BJ (cell line): Measurements from ENCODE around the gene TNK2. TPM values are rescaled to one million over a fixed set of nuclear protein-coding genes. Genes with fewer than 3 reads are reported as not detected.

Source experiments
- CTCF ChIA-PET: fragments of 350-600 bp; formaldehyde crosslinking; extraction: SDS; loops from one replicate; lab custom pipeline; 2021; ENCODE audit warnings: antibody characterized with exemption, inconsistent platforms; lab: Yijun Ruan, JAX
- POLR2A ChIA-PET: fragments of 300-600 bp; sonication (Branson Sonifier 250); formaldehyde crosslinking; extraction: SDS; loops from one replicate; lab custom pipeline; 2021; ENCODE audit warnings: antibody characterized with exemption; lab: Charles Lee
- DNase-seq: peaks from one replicate; pipeline ENCODE4 v3.0.0-alpha.2; 2011; ENCODE audit warnings: low read depth
- H3K27me3 ChIP-seq: 2 replicates; pipeline ENCODE4 v1.6.0; 2011; ENCODE audit warnings: low read length; ENCODE audit not compliant: control insufficient read depth, insufficient read depth
- H3K36me3 ChIP-seq: 2 replicates; pipeline ENCODE4 v1.5.1; 2011; ENCODE audit warnings: low read length; ENCODE audit not compliant: control insufficient read depth, insufficient read depth
- H3K4me3 ChIP-seq: 2 replicates; pipeline ENCODE4 v1.5.1; 2011; ENCODE audit warnings: low read depth, mild to moderate bottlenecking, control low read depth, low read length
- polyA plus RNA-seq: library from polyadenylated mRNA; depleted of rRNA; stranded (reverse); fragments of >200 nt; gene quantifications from 2 replicates; pipeline ENCODE4 v1.2.3, GENCODE V29; 2011
- TF ChIP-seq, protein P1 (sequence below): IDR thresholded peaks from 2 replicates; pipeline ENCODE4 v1.5.1; 2011; ENCODE audit warnings: low read depth, mild to moderate bottlenecking, control low read depth, inconsistent platforms, low read length, moderate library complexity; ENCODE audit not compliant: insufficient read depth

TNK2 gene
- polyA plus RNA-seq, 1 experiment, result 6.3 TPM

- Histone ChIP-seq H3K27me3 (no peaks in the 10 kb centered on the region; the same call in 1 of the 2 replicates), H3K36me3 (no peaks in the 10 kb centered on the region), H3K4me3 (no peak overlapping the region)
- DNase-seq, result no peak
- CTCF ChIA-PET, result interaction anchor here (0.9 to 10.7 kb wide), 4 partner anchors 19 to 230 kb away, joined by 3 to 268 read pairs (median 71); no protein-coding TSS in a partner anchor
- POLR2A ChIA-PET, result no interaction called here
- TF ChIP-seq, protein P1, sequence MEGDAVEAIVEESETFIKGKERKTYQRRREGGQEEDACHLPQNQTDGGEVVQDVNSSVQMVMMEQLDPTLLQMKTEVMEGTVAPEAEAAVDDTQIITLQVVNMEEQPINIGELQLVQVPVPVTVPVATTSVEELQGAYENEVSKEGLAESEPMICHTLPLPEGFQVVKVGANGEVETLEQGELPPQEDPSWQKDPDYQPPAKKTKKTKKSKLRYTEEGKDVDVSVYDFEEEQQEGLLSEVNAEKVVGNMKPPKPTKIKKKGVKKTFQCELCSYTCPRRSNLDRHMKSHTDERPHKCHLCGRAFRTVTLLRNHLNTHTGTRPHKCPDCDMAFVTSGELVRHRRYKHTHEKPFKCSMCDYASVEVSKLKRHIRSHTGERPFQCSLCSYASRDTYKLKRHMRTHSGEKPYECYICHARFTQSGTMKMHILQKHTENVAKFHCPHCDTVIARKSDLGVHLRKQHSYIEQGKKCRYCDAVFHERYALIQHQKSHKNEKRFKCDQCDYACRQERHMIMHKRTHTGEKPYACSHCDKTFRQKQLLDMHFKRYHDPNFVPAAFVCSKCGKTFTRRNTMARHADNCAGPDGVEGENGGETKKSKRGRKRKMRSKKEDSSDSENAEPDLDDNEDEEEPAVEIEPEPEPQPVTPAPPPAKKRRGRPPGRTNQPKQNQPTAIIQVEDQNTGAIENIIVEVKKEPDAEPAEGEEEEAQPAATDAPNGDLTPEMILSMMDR, result no peak
Measured at GRCh38 chr3:195855471-195856409, 52.6 kb downstream of the TNK2 start.

DNA sequence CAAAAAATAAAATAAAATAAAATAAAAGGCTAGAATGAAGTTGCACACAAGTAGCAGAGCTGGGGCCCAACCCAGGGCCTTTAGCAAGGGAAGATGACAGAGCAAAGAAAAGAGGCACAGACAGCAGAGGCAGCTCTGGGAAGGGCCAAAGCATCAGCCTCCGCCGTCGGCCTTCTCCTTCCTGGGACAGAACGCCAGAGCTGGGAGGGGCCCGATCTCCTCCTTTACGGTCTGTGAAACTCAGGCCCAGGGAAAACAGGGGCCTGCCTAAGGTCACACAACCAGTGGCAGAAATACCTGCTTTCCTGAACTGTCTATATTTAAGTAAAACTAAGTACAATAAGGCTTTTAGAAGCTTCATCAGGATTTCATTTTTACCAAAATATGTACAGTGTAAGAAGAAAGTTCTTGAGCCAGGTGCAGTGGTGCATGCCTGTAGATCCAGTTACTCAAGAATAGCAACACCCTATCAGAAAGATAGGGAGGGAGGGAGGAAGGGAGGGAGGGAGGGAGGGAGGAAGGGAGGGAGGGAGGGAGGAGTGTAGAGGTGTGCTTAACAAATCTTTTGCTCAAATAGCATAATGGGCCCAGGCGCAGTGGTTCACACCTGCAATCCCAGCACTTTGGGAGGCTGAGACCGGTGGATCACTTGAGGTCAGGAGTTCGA lies 53.6 kb downstream of the TNK2 start:
- TF ChIP-seq, protein P1, result no peak
- POLR2A ChIA-PET, result no interaction called here
- Histone ChIP-seq H3K27me3 (no peaks in the 10 kb centered on the region; the same call in 1 of the 2 replicates), H3K4me3 (no peak overlapping the region), H3K36me3 (no peaks in the 10 kb centered on the region)
- no peak for DNase-seq
- CTCF ChIA-PET, result interaction anchor here (0.9 to 10.7 kb wide), 3 partner anchors 37 to 229 kb away, joined by 3 to 268 read pairs (median 139); no protein-coding TSS in a partner anchor

DNA sequence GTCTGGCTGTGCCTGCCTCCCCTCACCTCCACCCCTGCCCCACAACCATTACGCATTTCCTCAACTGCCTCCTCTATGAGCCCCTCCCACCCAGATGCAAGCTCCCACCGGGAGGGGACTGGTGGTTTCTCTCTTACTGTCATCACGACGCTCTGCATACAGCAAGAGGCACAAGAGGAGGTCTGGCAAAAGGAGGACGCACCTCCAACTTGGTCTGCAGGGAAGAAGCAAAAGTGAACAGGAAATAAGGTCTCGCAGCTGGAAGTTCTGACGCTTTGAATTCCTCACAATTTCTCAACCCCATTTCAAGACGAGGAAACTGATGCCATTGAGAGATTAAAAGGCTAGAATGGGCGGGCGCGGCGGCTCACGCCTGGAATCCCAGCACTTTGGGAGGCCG lies 54.4 kb downstream of the TNK2 start:
- ChIA-PET POLR2A (no interaction called here), CTCF (interaction anchor here (5.9 to 10.7 kb wide), 2 partner anchors 7 to 37 kb away, joined by 67 to 268 read pairs; no protein-coding TSS in a partner anchor)
- Histone ChIP-seq H3K27me3 (no peaks in the 10 kb centered on the region; the same call in 1 of the 2 replicates), H3K4me3 (no peak overlapping the region), H3K36me3 (no peaks in the 10 kb centered on the region)
- TF ChIP-seq, protein P1, result no peak
- no peak for DNase-seq

DNA sequence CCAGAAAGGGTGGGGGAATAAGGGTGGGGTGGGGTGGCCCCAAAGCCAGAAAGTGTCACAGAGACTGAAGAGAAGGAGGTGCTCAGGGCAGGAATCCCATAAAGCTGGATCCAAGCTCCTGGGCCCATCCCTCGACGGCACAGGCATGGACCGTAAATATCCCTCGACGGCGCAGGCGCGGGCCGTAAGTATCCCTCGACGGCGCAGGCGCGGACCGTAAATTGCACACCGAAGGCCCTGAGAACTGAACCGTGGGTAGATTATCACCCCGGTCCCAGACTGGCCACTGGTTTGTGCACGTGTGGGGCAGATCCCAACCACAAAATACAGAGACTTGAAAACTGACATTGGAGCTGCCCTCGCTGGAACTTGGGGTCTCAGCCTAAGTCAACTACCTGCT lies 55.3 kb downstream of the TNK2 start:
- ChIA-PET CTCF (interaction anchor here (1.0 to 5.9 kb wide), 3 partner anchors 8 to 41 kb away, joined by 3 to 67 read pairs (median 11); no protein-coding TSS in a partner anchor), POLR2A (no interaction called here)
- Histone ChIP-seq H3K4me3 (no peak overlapping the region), H3K36me3 (no peaks in the 10 kb centered on the region), H3K27me3 (no peaks in the 10 kb centered on the region; the same call in 1 of the 2 replicates)
- no peak for DNase-seq
- TF ChIP-seq, protein P1, result no peak
